ENCODE measurements around the gene PIEZO2. TPM values are rescaled to one million over a fixed set of nuclear protein-coding genes. Genes with fewer than 3 reads are reported as not detected.
"Not testable (repeated sequence)": the region's sequence is repeated elsewhere in the genome, so short reads cannot be mapped to it uniquely, and the experiment has no call there.

The PIEZO2 gene
- total RNA-seq, 1 experiment from 2014 or later, result 0.57 TPM

DNA sequence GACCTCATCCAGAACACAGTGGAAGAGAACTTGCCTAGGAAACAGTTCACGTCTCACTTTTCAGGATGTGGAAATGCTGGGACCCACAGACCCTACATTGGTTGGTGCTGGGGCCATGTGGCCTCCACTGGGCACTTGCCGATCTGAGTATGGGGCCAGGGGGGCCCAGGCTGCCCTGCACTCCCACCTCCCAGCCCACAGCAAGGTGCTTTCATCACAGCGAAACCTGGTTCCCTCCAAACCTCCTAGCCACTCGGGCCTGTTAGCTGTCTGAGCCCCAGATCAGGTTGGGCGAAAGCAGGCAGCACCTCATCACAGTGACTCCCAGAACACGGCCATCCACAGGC, 510.9 kb downstream of the PIEZO2 start:
- H3K27me3 ChIP-seq (ENCODE audit: control insufficient read depth, insufficient read depth, low read length); H3K9me3 ChIP-seq (ENCODE audit: control insufficient read depth, insufficient read depth, low read depth, low read length); POLR2A ChIA-PET; in situ Hi-C loops (cut with HindIII; ENCODE audit: low pct_unique_long_range_greater_than_20kb, low sequenced_read_pairs); CTCF ChIA-PET; H3K36me3 ChIP-seq (ENCODE audit: control insufficient read depth, insufficient read depth, low read length); H3K27ac ChIP-seq (ENCODE audit: low read length); BruUV-seq (replicated peaks); DNase-seq (ENCODE audit: low read depth, low spot score); intact Hi-C loops (cut with micrococcal nuclease; ENCODE audit: unreplicated experiment); H3K4me3 ChIP-seq (ENCODE audit: low read depth in 2 of 2, low read length in 2 of 2); ATAC-seq; H3K4me1 ChIP-seq (ENCODE audit: control insufficient read depth, insufficient read depth, low read length): not testable (repeated sequence)

DNA sequence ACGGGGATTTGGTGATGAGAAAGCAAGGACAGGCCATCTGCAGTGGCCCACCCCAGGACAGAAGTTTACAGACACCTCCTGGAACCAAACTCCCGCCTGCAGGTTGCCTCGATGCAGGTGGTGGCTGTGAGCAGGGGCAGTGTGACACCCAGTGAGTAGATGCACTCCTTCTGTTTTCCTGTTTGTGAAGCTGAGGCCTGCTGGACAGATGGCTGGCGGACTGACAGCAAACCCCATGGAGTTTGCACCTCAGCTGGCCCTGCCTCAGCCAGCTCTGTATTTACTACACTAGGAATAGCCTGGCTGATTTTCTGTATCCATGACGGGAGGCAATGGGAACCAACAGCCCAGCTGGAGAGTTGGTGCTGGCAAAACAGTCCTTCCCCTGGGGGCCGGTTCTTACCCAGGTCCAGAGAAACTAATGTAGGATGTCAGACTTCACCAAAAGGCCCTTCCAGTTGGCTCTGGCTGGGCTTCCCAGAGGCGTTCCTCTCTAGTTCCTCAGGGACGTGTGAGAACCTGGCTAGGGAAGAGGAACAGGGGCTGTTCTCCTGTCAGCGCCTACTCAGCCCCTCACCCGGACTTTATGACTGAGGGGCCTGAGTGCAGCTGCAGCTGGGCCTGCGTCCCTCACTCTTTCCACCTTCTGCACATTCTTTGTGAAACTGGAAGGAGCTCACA, 511.4 kb downstream of the PIEZO2 start:
- DNase-seq (ENCODE audit: low read depth, low spot score); CTCF ChIA-PET; intact Hi-C loops (cut with micrococcal nuclease; ENCODE audit: unreplicated experiment); H3K9me3 ChIP-seq (ENCODE audit: control insufficient read depth, insufficient read depth, low read depth, low read length); H3K4me3 ChIP-seq (ENCODE audit: low read depth in 2 of 2, low read length in 2 of 2); in situ Hi-C loops (cut with HindIII; ENCODE audit: low pct_unique_long_range_greater_than_20kb, low sequenced_read_pairs); H3K27me3 ChIP-seq (ENCODE audit: control insufficient read depth, insufficient read depth, low read length); ATAC-seq; H3K4me1 ChIP-seq (ENCODE audit: control insufficient read depth, insufficient read depth, low read length); H3K36me3 ChIP-seq (ENCODE audit: control insufficient read depth, insufficient read depth, low read length); H3K27ac ChIP-seq (ENCODE audit: low read length); POLR2A ChIA-PET; BruUV-seq (replicated peaks): not testable (repeated sequence)

DNA sequence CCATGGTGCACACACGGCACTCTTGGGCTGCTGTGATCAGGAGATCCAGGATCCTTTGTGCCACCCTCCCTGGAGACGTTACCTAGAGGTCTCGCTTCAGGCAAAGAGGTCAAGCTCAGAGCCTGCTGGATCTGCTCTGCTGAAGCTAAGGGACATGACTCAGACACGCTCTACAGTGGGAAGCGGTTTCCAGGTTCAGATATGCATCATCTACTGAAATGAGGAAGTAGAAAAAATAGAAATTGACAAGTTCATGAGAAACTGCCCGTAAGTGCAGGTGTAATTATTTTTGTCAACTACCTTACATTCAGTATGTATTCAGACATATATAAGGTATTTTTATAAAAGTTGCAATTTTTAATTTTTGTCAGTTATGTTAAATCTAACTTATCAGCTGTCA, 520.3 kb downstream of the PIEZO2 start:
- POLR2A ChIA-PET; H3K27ac ChIP-seq (ENCODE audit: low read length); BruUV-seq (replicated peaks); DNase-seq (ENCODE audit: low read depth, low spot score); in situ Hi-C loops (cut with HindIII; ENCODE audit: low pct_unique_long_range_greater_than_20kb, low sequenced_read_pairs); H3K4me1 ChIP-seq (ENCODE audit: control insufficient read depth, insufficient read depth, low read length); ATAC-seq; H3K9me3 ChIP-seq (ENCODE audit: control insufficient read depth, insufficient read depth, low read depth, low read length); CTCF ChIA-PET; H3K4me3 ChIP-seq (ENCODE audit: low read depth in 2 of 2, low read length in 2 of 2); H3K27me3 ChIP-seq (ENCODE audit: control insufficient read depth, insufficient read depth, low read length); intact Hi-C loops (cut with micrococcal nuclease; ENCODE audit: unreplicated experiment); H3K36me3 ChIP-seq (ENCODE audit: control insufficient read depth, insufficient read depth, low read length): not testable (repeated sequence)

DNA sequence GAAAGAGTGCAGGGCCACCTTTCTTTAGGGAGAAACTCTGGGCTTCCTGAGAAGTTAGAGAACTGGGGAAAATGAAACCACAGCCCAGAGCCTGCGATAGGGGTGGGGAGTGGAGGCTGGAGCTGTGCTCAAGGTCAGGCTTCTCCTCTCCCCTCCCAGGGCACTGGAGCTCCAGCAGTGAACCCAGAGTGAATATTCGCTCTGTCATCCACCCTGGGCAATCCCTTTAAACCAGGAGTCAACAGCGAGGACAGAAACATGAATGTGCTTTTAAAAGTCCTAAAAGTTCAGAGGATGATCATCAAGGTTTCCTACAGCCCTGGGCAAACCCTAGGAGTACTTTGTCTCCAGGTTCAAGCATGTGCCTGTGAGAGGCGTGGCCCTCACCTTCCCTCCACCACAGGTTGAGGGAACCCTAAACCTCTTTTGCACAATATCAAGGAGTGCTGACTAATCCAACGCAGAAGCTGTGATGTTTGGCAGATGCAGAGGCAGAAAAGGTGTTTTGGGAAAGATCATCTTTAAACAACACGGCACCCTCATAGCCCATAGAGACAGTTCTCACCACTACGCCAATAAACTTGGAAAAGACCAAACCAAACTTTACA, 522.7 kb downstream of the PIEZO2 start:
- DNase-seq (ENCODE audit: low read depth, low spot score); H3K4me1 ChIP-seq (ENCODE audit: control insufficient read depth, insufficient read depth, low read length); BruUV-seq (replicated peaks); H3K9me3 ChIP-seq (ENCODE audit: control insufficient read depth, insufficient read depth, low read depth, low read length); in situ Hi-C loops (cut with HindIII; ENCODE audit: low pct_unique_long_range_greater_than_20kb, low sequenced_read_pairs); ATAC-seq; CTCF ChIA-PET; H3K27ac ChIP-seq (ENCODE audit: low read length); POLR2A ChIA-PET; intact Hi-C loops (cut with micrococcal nuclease; ENCODE audit: unreplicated experiment); H3K27me3 ChIP-seq (ENCODE audit: control insufficient read depth, insufficient read depth, low read length); H3K36me3 ChIP-seq (ENCODE audit: control insufficient read depth, insufficient read depth, low read length); H3K4me3 ChIP-seq (ENCODE audit: low read depth in 2 of 2, low read length in 2 of 2): not testable (repeated sequence)

DNA sequence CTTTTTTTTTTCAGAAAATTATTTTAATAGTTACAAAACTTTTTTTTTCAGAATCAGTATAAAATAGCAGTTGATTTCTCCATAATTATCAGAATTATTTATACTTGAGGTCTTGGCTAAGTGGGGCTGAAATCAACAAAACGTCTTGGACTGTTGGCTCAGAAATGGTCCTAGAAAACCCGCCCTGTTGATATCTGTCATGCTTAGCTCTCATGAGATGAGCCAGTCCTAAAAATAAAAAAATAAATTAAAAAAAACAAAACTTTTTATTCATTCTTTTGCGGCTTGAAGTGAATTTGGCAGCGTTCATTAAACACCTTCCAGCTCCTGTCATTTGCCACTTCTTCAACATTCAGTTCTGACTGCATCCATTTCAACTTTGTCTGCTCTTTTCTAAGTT, 525.8 kb downstream of the PIEZO2 start:
- ATAC-seq; H3K36me3 ChIP-seq (ENCODE audit: control insufficient read depth, insufficient read depth, low read length); POLR2A ChIA-PET; H3K9me3 ChIP-seq (ENCODE audit: control insufficient read depth, insufficient read depth, low read depth, low read length); in situ Hi-C loops (cut with HindIII; ENCODE audit: low pct_unique_long_range_greater_than_20kb, low sequenced_read_pairs); H3K27ac ChIP-seq (ENCODE audit: low read length); DNase-seq (ENCODE audit: low read depth, low spot score); H3K27me3 ChIP-seq (ENCODE audit: control insufficient read depth, insufficient read depth, low read length); H3K4me3 ChIP-seq (ENCODE audit: low read depth in 2 of 2, low read length in 2 of 2); BruUV-seq (replicated peaks); intact Hi-C loops (cut with micrococcal nuclease; ENCODE audit: unreplicated experiment); H3K4me1 ChIP-seq (ENCODE audit: control insufficient read depth, insufficient read depth, low read length); CTCF ChIA-PET: not testable (repeated sequence)

DNA sequence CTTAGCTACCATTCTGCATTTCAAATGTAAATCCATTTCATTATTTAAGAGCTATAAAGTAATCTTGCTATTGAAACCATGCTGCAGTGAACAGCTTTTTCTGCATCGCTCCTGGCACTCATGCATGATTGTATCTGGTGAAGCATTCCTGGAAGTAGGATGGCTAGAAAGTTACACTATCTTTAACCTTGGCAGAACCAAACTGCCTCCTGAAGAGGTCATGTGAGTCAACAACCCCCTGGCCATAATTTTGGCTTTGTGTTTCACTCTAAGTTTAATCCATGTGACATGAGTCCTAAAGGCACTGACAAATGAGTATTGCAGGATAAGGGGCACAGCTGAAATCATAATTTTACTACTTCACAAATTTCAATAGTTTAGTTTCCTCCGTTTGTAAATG, 526.4 kb downstream of the PIEZO2 start:
- in situ Hi-C loops (cut with HindIII; ENCODE audit: low pct_unique_long_range_greater_than_20kb, low sequenced_read_pairs); H3K36me3 ChIP-seq (ENCODE audit: control insufficient read depth, insufficient read depth, low read length); H3K4me1 ChIP-seq (ENCODE audit: control insufficient read depth, insufficient read depth, low read length); H3K27me3 ChIP-seq (ENCODE audit: control insufficient read depth, insufficient read depth, low read length); ATAC-seq; intact Hi-C loops (cut with micrococcal nuclease; ENCODE audit: unreplicated experiment); H3K4me3 ChIP-seq (ENCODE audit: low read depth in 2 of 2, low read length in 2 of 2); H3K27ac ChIP-seq (ENCODE audit: low read length); POLR2A ChIA-PET; DNase-seq (ENCODE audit: low read depth, low spot score); CTCF ChIA-PET; H3K9me3 ChIP-seq (ENCODE audit: control insufficient read depth, insufficient read depth, low read depth, low read length); BruUV-seq (replicated peaks): not testable (repeated sequence)

DNA sequence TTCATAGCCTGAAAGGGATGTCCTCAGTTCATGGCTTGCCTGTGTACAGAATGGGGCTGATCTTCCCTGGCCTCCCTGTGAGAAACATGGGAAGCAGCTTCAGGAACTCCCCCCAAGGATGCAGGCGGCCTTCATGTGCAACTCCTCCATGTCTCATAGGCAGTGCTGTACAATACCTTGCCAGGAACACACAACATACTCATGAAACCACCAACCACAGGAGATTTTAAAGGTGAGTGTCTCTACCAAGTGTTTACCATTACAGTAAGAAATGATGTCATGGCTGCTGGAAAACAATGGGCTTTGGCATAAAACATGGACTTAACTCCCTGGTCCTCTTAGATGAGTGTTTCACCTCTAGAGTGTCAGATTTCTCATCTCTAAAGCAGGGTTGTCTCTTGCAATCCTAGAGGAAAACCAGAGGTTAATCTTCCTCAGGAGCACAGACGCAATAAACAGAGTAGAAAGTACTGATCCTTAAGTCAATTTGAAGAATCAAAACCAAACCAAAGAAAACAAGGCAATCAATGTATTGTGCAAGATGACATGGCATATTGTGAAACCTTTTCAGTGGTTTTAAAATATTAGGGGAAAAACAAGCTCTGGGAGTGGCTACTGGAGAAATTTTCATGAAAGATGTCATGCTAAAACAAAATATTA, 528.6 kb downstream of the PIEZO2 start:
- POLR2A ChIA-PET; ATAC-seq; BruUV-seq (replicated peaks); H3K27me3 ChIP-seq (ENCODE audit: control insufficient read depth, insufficient read depth, low read length); H3K4me3 ChIP-seq (ENCODE audit: low read depth in 2 of 2, low read length in 2 of 2); in situ Hi-C loops (cut with HindIII; ENCODE audit: low pct_unique_long_range_greater_than_20kb, low sequenced_read_pairs); CTCF ChIA-PET; intact Hi-C loops (cut with micrococcal nuclease; ENCODE audit: unreplicated experiment); H3K27ac ChIP-seq (ENCODE audit: low read length); H3K9me3 ChIP-seq (ENCODE audit: control insufficient read depth, insufficient read depth, low read depth, low read length); DNase-seq (ENCODE audit: low read depth, low spot score); H3K4me1 ChIP-seq (ENCODE audit: control insufficient read depth, insufficient read depth, low read length); H3K36me3 ChIP-seq (ENCODE audit: control insufficient read depth, insufficient read depth, low read length): not testable (repeated sequence)

Data from Panc1 (cell line).